NB4 (cell line): ENCODE data around the gene CAST.

ENCODE experiments used
- DNase-seq: peaks from one replicate; pipeline ENCODE4 v3.0.0; 2010; ENCODE audit warnings: low read depth
- H3K4me3 ChIP-seq: one replicate; pipeline ENCODE4 v1.5.1; 2011; ENCODE audit warnings: mild to moderate bottlenecking, low read depth, low read length, moderate library complexity
- MYC ChIP-seq: IDR thresholded peaks from 2 replicates; pipeline ENCODE4 v1.6.1; 2011; ENCODE audit warnings: low read depth, low read length
- POLR2A ChIP-seq: IDR thresholded peaks from 2 replicates; pipeline ENCODE4 v1.6.1; 2011; ENCODE audit warnings: mild to moderate bottlenecking; ENCODE audit not compliant: insufficient read length; ENCODE audit errors: extremely low read depth
- TF ChIP-seq, protein P1 (sequence below): IDR thresholded peaks from one replicate; pipeline ENCODE4 v1.5.1; 2012; ENCODE audit warnings: low read depth, low read length
- TF ChIP-seq, protein P2 (sequence below): IDR thresholded peaks from 2 replicates; pipeline ENCODE4 v1.6.1; 2011; ENCODE audit warnings: low read depth, low read length

Gene CAST

DNA sequence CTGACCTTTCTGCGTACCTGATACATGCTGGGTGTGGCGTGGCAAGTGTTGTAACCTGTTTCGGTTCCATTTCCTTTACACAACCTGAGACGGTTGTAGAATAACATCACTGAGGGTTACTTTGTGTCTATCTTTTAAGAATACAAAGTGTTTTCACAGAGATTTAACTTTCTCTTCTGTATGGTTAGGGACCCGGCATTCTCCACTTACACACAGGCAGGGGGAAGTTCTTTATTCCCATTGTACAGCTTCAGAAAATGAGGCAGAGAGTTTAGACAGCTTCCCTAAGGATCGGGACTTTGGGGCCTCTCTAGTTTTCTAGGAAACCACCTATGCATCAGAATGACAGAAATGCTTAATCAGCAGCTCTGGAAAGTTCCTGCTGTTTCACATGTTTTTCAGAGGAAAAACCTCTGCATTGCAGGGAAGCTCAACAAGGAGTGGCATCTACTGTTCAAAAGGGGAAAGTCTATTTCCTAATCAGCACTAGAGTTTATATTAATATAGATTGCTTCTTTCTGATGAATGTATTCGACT is 41.3 kb downstream of the CAST start:
- TF ChIP-seq, protein P1, sequence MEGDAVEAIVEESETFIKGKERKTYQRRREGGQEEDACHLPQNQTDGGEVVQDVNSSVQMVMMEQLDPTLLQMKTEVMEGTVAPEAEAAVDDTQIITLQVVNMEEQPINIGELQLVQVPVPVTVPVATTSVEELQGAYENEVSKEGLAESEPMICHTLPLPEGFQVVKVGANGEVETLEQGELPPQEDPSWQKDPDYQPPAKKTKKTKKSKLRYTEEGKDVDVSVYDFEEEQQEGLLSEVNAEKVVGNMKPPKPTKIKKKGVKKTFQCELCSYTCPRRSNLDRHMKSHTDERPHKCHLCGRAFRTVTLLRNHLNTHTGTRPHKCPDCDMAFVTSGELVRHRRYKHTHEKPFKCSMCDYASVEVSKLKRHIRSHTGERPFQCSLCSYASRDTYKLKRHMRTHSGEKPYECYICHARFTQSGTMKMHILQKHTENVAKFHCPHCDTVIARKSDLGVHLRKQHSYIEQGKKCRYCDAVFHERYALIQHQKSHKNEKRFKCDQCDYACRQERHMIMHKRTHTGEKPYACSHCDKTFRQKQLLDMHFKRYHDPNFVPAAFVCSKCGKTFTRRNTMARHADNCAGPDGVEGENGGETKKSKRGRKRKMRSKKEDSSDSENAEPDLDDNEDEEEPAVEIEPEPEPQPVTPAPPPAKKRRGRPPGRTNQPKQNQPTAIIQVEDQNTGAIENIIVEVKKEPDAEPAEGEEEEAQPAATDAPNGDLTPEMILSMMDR: no peak
- no peak for TF ChIP-seq POLR2A
- TF ChIP-seq, protein P2, sequence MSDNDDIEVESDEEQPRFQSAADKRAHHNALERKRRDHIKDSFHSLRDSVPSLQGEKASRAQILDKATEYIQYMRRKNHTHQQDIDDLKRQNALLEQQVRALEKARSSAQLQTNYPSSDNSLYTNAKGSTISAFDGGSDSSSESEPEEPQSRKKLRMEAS: no peak
- no peak for TF ChIP-seq MYC
- H3K4me3 ChIP-seq: peak overlapping the region; percentile 56
- DNase-seq: no peak

DNA sequence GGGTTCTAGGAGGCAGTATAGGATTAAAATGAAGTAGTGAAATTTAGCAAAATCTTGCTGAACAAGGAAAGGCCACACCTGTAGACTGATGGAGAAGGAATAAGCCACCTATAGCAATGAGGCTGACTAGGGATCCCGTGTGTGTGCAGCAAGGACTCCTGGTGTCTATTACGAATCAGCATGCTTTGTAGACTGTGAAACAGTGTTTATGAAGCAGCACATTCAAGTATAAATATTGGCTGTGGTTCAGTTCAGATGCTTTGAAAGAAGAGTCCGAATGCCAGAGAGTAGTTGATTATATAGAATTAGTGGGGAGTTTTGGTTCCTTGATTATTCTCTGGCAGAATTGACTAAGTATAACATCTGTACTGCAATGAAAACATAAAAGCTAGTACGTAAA is 41.8 kb downstream of the CAST start:
- no peak overlapping the region for H3K4me3 ChIP-seq
- no peak for DNase-seq
- TF ChIP-seq, protein P2: no peak
- TF ChIP-seq MYC: no peak
- TF ChIP-seq, protein P1: no peak
- no peak for TF ChIP-seq POLR2A

DNA sequence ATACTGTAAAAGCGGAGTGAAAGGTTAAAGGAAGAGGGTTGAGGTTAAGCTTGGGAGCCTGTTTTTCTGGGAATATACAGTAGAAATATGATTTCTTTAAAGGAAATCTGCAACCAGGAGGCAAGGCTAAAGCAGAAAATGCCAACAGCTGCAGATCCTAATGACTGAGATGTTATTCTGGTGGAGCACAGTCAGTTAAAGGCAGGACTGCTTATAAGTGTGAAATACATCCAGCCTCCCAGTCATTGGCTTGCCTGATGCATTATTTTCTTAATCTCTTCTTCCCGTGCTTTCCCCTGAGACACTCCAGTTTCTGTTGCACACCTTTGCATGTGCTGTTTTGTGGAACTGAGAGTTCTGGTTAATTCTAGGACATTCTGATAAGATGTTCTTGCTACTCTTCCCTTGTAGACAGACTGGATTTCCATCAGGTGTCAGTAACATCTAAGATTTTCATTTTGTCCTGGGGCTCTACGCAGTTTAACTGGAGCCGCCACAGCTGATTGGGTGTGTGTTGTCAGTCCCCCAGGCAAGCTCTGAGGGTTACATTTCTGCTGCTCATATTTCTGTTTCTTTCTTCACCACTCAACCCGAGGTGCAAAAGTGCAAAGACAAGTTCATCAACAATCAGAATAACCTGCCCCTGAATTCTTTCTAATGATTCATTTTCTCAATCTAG is 44.4 kb downstream of the CAST start:
- TF ChIP-seq MYC (no peak), POLR2A (no peak)
- TF ChIP-seq, protein P2: no peak
- TF ChIP-seq, protein P1: no peak
- H3K4me3 ChIP-seq: no peak overlapping the region
- DNase-seq: no peak

DNA sequence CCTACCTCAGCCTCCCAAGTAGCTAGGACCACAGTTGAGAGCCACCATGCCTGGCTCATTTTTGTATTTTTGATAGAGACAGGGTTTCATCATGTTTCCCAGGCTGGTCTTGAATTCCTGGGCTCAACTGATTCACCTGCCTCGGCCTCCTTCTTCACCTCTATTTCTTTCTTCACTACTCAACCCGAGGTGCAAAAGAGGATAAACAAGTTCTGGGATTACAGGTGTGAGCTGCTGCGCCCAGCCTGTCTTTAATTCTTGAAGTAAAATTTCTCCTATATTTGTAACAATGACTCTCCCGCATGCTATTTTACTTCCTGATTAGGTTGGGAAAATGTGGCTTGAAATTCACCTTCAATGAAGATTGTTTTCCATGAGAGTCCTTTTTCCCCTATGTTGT is 46.4 kb downstream of the CAST start:
- no peak for DNase-seq

DNA sequence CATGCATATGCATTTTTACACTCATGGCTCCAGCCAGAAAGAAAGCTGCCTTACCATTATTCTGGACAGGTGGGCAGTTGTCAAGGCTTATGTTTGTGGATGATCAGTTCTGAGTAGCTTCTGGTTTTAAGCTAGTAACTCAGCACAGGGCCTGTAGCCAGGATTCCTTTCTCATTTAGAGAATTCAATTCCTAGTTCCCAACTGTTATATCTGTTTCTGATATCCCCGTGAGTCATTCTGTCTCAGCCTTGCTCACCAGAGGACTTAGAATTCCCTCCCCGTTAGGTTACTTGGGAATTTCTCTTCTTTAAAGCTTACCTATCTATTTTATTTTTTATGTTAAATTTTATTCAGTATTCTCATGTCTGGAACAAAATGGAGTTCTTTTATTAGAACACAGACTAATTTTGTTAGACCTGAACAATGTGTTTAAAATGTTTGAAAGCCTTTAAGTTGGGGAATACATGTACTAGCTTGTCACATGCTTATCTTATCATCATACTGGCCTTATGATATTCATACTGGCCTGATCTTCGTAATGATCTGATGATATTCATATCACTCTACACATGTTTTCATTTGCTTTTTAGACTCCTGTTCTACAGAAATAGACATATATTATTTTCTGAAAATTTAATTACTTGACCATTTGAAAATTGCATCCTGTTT is 47.1 kb downstream of the CAST start:
- H3K4me3 ChIP-seq: no peak overlapping the region
- TF ChIP-seq, protein P1: no peak
- TF ChIP-seq MYC (no peak), POLR2A (no peak)
- TF ChIP-seq, protein P2: no peak
- no peak for DNase-seq

More for the DNA sequence above, 46.4 kb downstream of the CAST start:
- TF ChIP-seq MYC: no peak
- TF ChIP-seq, protein P1: no peak
- no peak for TF ChIP-seq POLR2A
- no peak overlapping the region for H3K4me3 ChIP-seq
